Cardiac muscle cell (in vitro differentiated cells and primary cell): ENCODE data around the gene ZNF672. TPM values are rescaled to one million over a fixed set of nuclear protein-coding genes. Genes with fewer than 3 reads are reported as not detected.

Experiments
- DNase-seq, 2 donors: peaks; one replicate each; pipeline versions ENCODE4 v3.0.0 to v3.0.0-alpha.2; 2010 to 2017; ENCODE audit warnings: low read depth in 1 of 2, low spot score in 1 of 2
- H3K27ac ChIP-seq: fragments of 200-600 bp; sonication (generic); 2 replicates; pipeline ENCODE4 v1.5.1; 2016
- H3K27me3 ChIP-seq: fragments of 200-600 bp; sonication (generic); 2 replicates; pipeline ENCODE4 v1.6.0; 2016; ENCODE audit warnings: control low read depth
- H3K36me3 ChIP-seq: fragments of 200-600 bp; sonication (generic); 2 replicates; pipeline ENCODE4 v1.5.1; 2016; ENCODE audit warnings: control low read depth
- H3K4me1 ChIP-seq: fragments of 200-600 bp; sonication (generic); 2 replicates; pipeline ENCODE4 v1.8.1; 2017; ENCODE audit warnings: low read depth, mild to moderate bottlenecking, mixed run types
- H3K4me3 ChIP-seq: fragments of 200-600 bp; sonication (generic); 2 replicates; pipeline ENCODE4 v1.5.1; 2016; ENCODE audit warnings: mild to moderate bottlenecking
- H3K9me3 ChIP-seq: fragments of 200-600 bp; sonication (generic); 2 replicates; pipeline ENCODE4 v1.5.1; 2017; ENCODE audit warnings: low read depth, mild to moderate bottlenecking, control low read depth
- polyA plus RNA-seq: library from polyadenylated mRNA; unstranded; fragments of >200 nt; fragmentation: Nextera tagmentation; extraction: Ambion mirVana; gene quantifications from 2 replicates; pipeline ENCODE4 v1.2.1, GENCODE V29; 2016
- total RNA-seq: library from RNA; depleted of rRNA; stranded (reverse); fragments of >200 nt; gene quantifications from 2 replicates; pipeline ENCODE4 v1.2.3, GENCODE V29; 2016
- TF ChIP-seq, protein P1 (sequence below): IDR thresholded peaks from 2 replicates; pipeline ENCODE4 v1.5.1; 2012; ENCODE audit warnings: low read depth, mild to moderate bottlenecking, low read length

Gene ZNF672
- total and polyA plus RNA-seq, 2 experiments from 2014 or later, result 59.2 to 66.3 TPM

DNA sequence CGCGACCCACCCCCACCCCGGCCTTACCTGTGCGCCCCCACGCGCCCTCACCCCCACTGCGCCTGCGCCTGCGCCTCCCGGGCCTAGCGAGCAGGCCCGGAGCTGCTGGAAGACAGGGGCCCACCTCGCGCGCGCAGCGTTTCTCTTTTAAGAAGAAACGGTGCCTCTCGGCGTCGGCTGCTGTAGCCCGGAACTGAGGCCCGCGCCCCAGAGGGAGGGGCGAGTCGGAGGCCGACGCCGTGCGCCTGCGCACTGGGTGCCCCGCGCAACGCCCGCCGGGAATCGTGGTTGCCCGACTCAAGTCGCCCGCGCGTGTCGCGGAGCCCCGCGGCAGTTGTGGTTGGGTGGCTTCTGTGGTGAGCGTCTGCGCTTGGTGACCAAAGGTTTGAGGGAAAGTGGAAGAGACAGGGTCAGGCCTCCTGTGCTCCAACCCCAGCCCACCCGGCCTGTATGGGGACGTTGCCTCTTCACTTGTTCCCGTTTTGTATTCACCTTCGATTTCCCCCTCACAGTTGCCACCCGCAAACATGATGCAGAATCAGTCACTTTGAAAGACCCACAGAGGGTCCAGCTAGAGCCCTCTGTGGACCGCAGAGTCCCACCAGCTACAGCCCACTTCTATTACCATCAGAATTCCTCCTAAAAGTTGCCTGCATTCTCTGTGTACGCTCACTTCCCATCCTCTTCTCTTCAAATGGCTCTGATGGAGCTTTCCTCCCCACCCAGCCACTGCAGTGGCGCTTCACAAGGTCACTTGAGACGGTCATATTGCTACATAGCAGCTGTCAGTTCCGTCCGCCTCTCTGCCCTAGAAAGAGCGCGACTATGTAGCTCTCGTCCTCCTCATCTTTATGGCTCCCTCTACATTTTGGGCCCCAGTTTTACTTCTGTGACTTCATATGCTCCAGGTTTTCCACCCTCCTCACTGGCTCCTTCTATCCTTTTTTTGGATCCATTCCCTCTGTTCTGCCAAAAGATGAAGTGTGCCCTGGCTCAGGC is 21.2 kb downstream of the ZNF672 start, which contains the start of gene ZNF692:
TSS of gene ZNF692 (minus strand) at position 195 of the 999 bp plus-strand sequence. CDS start 776 bp downstream, outside the sequence.
- peak; percentile 98 to 99 for DNase-seq
- H3K27me3 ChIP-seq, result peaks cover 13% of the 10 kb centered on the region
- H3K27ac ChIP-seq, result peak within 1 kb of the TSS; percentile 84
- H3K4me1 ChIP-seq, result peaks cover 21% of the 10 kb centered on the region
- H3K36me3 ChIP-seq, result no peaks in the 10 kb centered on the region
- no peaks in the 10 kb centered on the region for H3K9me3 ChIP-seq
- TF ChIP-seq, protein P1, sequence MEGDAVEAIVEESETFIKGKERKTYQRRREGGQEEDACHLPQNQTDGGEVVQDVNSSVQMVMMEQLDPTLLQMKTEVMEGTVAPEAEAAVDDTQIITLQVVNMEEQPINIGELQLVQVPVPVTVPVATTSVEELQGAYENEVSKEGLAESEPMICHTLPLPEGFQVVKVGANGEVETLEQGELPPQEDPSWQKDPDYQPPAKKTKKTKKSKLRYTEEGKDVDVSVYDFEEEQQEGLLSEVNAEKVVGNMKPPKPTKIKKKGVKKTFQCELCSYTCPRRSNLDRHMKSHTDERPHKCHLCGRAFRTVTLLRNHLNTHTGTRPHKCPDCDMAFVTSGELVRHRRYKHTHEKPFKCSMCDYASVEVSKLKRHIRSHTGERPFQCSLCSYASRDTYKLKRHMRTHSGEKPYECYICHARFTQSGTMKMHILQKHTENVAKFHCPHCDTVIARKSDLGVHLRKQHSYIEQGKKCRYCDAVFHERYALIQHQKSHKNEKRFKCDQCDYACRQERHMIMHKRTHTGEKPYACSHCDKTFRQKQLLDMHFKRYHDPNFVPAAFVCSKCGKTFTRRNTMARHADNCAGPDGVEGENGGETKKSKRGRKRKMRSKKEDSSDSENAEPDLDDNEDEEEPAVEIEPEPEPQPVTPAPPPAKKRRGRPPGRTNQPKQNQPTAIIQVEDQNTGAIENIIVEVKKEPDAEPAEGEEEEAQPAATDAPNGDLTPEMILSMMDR, result no peak
- peak within 1 kb of the TSS; percentile 47 for H3K4me3 ChIP-seq

DNA sequence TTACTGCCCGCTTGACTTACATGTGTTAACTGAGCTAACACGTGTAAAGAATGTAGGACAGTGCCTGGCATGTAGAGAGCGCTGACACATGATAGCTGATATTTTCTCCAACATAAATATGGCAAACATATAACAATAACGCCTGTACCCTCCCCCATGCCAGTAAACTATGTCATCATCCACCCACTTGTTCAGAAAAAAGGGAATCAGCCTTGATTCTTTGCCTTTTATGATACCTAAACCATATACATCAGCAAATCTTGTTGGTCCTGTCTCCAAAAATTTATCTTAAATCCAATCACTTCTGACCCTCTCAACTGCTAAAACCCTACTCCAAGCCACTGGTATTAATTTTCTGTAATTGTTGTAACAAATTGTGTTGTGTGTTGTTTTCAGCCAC is 22.0 kb downstream of the ZNF672 start:
- H3K27ac ChIP-seq, result no peak overlapping the region
- no peak for DNase-seq
- H3K4me3 ChIP-seq, result no peak overlapping the region
- H3K4me1 ChIP-seq, result peaks cover 22% of the 10 kb centered on the region
- H3K27me3 ChIP-seq, result peaks cover 13% of the 10 kb centered on the region
- TF ChIP-seq, protein P1, result no peak
- no peaks in the 10 kb centered on the region for H3K9me3 ChIP-seq
- no peaks in the 10 kb centered on the region for H3K36me3 ChIP-seq

DNA sequence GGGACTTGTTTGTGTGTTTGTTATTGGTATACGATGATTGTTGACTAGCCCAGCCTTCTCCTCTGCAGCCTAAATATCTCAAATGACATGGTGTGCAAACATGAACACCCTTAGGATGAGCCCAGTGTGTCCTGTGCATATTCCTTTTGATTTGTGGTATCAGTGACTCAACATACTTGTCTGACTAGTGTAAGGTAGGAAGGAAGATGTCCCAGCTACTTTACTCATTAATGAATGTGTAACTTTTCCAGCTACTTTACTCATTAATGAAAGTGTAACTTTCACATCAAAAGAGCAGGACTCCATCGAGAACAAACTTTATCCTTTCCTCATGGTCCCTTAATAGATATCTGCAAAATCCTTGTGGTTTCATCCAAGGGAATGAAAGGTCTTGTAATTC is 23.6 kb downstream of the ZNF672 start:
- TF ChIP-seq, protein P1, result no peak
- no peak for DNase-seq
- Histone ChIP-seq H3K27ac (no peak overlapping the region), H3K27me3 (peaks cover 13% of the 10 kb centered on the region), H3K4me3 (no peak overlapping the region), H3K36me3 (no peaks in the 10 kb centered on the region), H3K9me3 (no peaks in the 10 kb centered on the region), H3K4me1 (peaks cover 22% of the 10 kb centered on the region)

DNA sequence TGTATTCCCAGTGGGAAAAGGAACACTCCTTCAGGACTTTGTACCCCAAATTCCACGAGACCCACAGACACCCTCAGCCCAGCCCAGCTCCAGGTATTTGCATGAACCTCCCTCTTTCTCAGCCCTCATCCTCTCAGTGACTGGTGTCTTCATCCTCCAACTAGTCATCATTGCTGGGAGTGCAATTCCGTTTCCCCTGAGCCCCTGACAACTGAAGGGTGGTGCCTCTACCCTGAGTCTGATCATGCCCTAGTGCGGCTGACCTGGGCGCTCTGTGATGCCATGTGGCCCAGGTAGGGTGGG is 24.6 kb downstream of the ZNF672 start:
- DNase-seq, result no peak
- Histone ChIP-seq H3K27ac (peak overlapping the region; percentile 1), H3K27me3 (peaks cover 13% of the 10 kb centered on the region)

DNA sequence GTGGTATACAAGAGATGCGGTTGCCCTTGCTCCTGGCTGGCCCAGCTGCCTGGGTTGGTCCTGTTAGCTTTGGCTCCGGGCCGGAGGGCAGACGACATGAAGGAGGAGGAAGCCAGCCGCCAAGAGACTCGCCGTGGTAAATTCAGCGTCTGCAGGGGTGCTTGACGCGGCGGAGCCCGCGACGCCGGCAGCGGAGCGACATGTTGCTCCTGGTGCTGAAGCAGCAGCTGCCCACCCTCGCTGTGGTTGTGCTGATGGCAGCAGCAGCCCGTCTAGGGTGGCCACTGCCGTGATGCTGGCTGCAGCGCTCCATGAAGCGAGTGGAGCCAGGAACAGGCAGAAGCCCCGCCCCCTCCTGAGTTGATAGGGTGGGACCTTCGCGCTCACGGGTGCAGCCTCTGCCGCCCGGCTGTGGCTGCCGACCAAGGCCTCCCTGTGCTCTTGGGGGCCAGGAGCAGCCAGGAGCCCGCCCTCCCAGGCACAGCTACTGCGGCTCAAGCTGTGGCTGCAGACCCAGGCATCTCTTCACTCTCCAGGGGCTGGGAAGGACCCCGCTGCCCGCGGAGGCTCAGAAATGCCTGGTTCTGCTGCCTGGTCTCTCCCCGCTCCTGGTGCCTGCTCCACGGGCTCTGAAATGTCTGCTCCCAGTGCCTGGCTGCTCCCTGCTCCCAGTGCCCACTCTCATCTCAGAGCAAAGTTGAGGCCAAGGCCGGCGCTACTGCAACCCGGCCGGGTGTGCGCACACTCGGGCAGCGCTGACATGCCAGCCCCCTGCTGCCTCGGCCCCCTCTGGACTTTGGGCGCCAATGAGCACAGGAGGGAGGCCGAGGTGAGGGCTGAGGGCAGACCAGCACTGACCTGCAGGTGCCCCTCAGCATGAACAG is 25.2 kb downstream of the ZNF672 start:
- H3K27me3 ChIP-seq, result peaks cover 13% of the 10 kb centered on the region
- H3K9me3 ChIP-seq, result no peaks in the 10 kb centered on the region
- peak; percentile 84 to 94 for DNase-seq
- H3K36me3 ChIP-seq, result no peaks in the 10 kb centered on the region
- H3K4me3 ChIP-seq, result peak overlapping the region; percentile 42
- TF ChIP-seq, protein P1, result no peak
- H3K27ac ChIP-seq, result peak overlapping the region; percentile 1
- peaks cover 15% of the 10 kb centered on the region for H3K4me1 ChIP-seq

More for the DNA sequence above, 24.6 kb downstream of the ZNF672 start:
- no peaks in the 10 kb centered on the region for H3K36me3 ChIP-seq
- TF ChIP-seq, protein P1, result no peak
- H3K4me1 ChIP-seq, result peaks cover 21% of the 10 kb centered on the region
- H3K4me3 ChIP-seq, result peak overlapping the region; percentile 42
- H3K9me3 ChIP-seq, result no peaks in the 10 kb centered on the region
